HTR-8/SVneo (cell line): ENCODE results near the gene ALDH3B1.

ENCODE experiments used
- DNase-seq: peaks from one replicate; pipeline ENCODE4 v3.0.0; 2011; ENCODE audit warnings: low spot score, mixed read lengths; ENCODE audit not compliant: insufficient read length
- FAIRE-seq: peaks from 2 replicates; lab custom pipeline; 2011; peaks lifted over from hg19 to GRCh38; lab: Jason Lieb, UNC

The ALDH3B1 gene

GRCh38 chr11:68041617-68042218 lies 31.6 kb downstream of the ALDH3B1 start:
- DNase-seq (no peak), FAIRE-seq (no peak)

- FAIRE-seq (no peak), DNase-seq (no peak)
Observed at GRCh38 chr11:68042219-68043028, 32.3 kb downstream of the ALDH3B1 start.

GRCh38 chr11:68043029-68043348 lies 32.9 kb downstream of the ALDH3B1 start:
- FAIRE-seq = peak; percentile 13

GRCh38 chr11:68043349-68044144 lies 33.4 kb downstream of the ALDH3B1 start:
- DNase-seq (peak; percentile 90), FAIRE-seq (peak; percentile 72)

More at GRCh38 chr11:68043029-68043348, 32.9 kb downstream of the ALDH3B1 start:
- no peak for DNase-seq

GRCh38 chr11:68044145-68044813 lies 34.2 kb downstream of the ALDH3B1 start:
- FAIRE-seq (no peak), DNase-seq (no peak)

GRCh38 chr11:68044898-68045351 lies 34.8 kb downstream of the ALDH3B1 start:
- DNase-seq (no peak), FAIRE-seq (peak; percentile 69)

- FAIRE-seq (peak; percentile 68), DNase-seq (no peak)
Observed at GRCh38 chr11:68047437-68048290, 37.5 kb downstream of the ALDH3B1 start.

- DNase-seq = no peak
- FAIRE-seq = peak; percentile 55
Observed at GRCh38 chr11:68048681-68049508, 38.8 kb downstream of the ALDH3B1 start.

- no peak for DNase-seq
- FAIRE-seq = no peak
Observed at GRCh38 chr11:68049509-68050370, 39.6 kb downstream of the ALDH3B1 start.

GRCh38 chr11:68050371-68050841 lies 40.3 kb downstream of the ALDH3B1 start:
- no peak for DNase-seq
- peak; percentile 80 for FAIRE-seq

- no peak for DNase-seq
- no peak for FAIRE-seq
Observed at GRCh38 chr11:68051191-68052136, 41.3 kb downstream of the ALDH3B1 start.

- DNase-seq = no peak
Observed at GRCh38 chr11:68052137-68052873, 42.2 kb downstream of the ALDH3B1 start.

GRCh38 chr11:68053117-68053516 lies 43.0 kb downstream of the ALDH3B1 start:
- FAIRE-seq (peak; percentile 58), DNase-seq (no peak)

More at GRCh38 chr11:68052137-68052873, 42.2 kb downstream of the ALDH3B1 start:
- peak; percentile 42 for FAIRE-seq

- FAIRE-seq (peak; percentile 42), DNase-seq (no peak)
Observed at GRCh38 chr11:68053981-68054812, 44.1 kb downstream of the ALDH3B1 start.
